Lung (tissue), 12 donors: ENCODE results near the gene PPIL6. TPM values are rescaled to one million over a fixed set of nuclear protein-coding genes. Genes with fewer than 3 reads are reported as not detected.

Source experiments
- ATAC-seq: fragments of 200-7000 bp; cut with Tn5 transposase; one replicate; pipeline ENCODE4 v1.9.1; 2020; ENCODE audit warnings: moderate number of reproducible peaks; ENCODE audit not compliant: insufficient read depth, low FRiP score
- DNase-seq, 3 donors: peaks; one replicate each; pipeline ENCODE4 v3.0.0-alpha.2; 2013 to 2017
- H3K27ac ChIP-seq, 2 donors: one replicate each; pipeline ENCODE4 v1.5.1; 2013; ENCODE audit warnings: mild to moderate bottlenecking in 2 of 2, moderate library complexity in 2 of 2, control low read depth in 1 of 2, inconsistent platforms in 1 of 2, low read depth in 1 of 2, low read length in 1 of 2
- H3K27me3 ChIP-seq, 3 donors: one replicate each; pipeline ENCODE4 v1.5.1; 2013; ENCODE audit warnings: low read length in 2 of 3; ENCODE audit not compliant: control insufficient read depth in 3 of 3, insufficient read depth in 3 of 3
- H3K36me3 ChIP-seq, 4 donors: one replicate each; pipeline ENCODE4 v1.5.1; 2013; ENCODE audit warnings: low read length in 4 of 4, mild to moderate bottlenecking in 1 of 4, moderate library complexity in 1 of 4; ENCODE audit not compliant: control insufficient read depth in 4 of 4, insufficient read depth in 4 of 4
- H3K4me1 ChIP-seq, 5 donors: one replicate each; pipeline ENCODE4 v1.5.1; 2013; ENCODE audit warnings: low read length in 5 of 5, mild to moderate bottlenecking in 2 of 5, moderate library complexity in 1 of 5; ENCODE audit not compliant: control insufficient read depth in 5 of 5, insufficient read depth in 5 of 5
- H3K4me3 ChIP-seq: one replicate; pipeline ENCODE4 v1.5.1; 2013; ENCODE audit warnings: mild to moderate bottlenecking, control low read depth, moderate library complexity
- H3K9ac ChIP-seq, 2 donors: one replicate each; pipeline ENCODE4 v1.5.1; 2013; ENCODE audit warnings: low read length in 2 of 2, control low read depth in 1 of 2; ENCODE audit not compliant: insufficient read depth in 1 of 2
- H3K9me3 ChIP-seq, 4 donors: one replicate each; pipeline ENCODE4 v1.5.1; 2013; ENCODE audit warnings: low read length in 3 of 4, mild to moderate bottlenecking in 1 of 4, moderate library complexity in 1 of 4; ENCODE audit not compliant: control insufficient read depth in 4 of 4, insufficient read depth in 3 of 4
- CTCF ChIP-seq: IDR thresholded peaks from 2 replicates; pipeline ENCODE4 v1.5.1; 2012; ENCODE audit warnings: mild to moderate bottlenecking; ENCODE audit errors: control extremely low read depth, extremely low read depth
- WGBS, 2 donors: extraction: QIAGEN DNeasy Blood & Tissue Kit; methylation state at CpG; one replicate each; pipeline ENCODE4 v1.1.7; 2013; 5-methylcytosine and 5-hydroxymethylcytosine counted together
- polyA plus RNA-seq, 2 donors: library from polyadenylated mRNA; stranded (reverse); fragments of 200-250 nt; gene quantifications; one replicate each; pipeline ENCODE4 v1.2.1, GENCODE V29; 2013
- total RNA-seq, 2 donors: library from RNA; depleted of rRNA in 1 of 2; stranded (reverse); fragments of >200 nt in 1 of 2; gene quantifications; one replicate each; pipeline ENCODE4 v1.2.1, GENCODE V29; 2014 to 2021
- donor health status: control.
- donor health status: control.
- donor health status: Bipolar disorder and iron deficiency.
- donor health status: healthy.
- donor health status: DM: yes; HTN: yes; CAD: no.

PPIL6 gene
- total and polyA plus RNA-seq, 4 donors: 6.3 to 18.1 (median 13.3) TPM

DNA sequence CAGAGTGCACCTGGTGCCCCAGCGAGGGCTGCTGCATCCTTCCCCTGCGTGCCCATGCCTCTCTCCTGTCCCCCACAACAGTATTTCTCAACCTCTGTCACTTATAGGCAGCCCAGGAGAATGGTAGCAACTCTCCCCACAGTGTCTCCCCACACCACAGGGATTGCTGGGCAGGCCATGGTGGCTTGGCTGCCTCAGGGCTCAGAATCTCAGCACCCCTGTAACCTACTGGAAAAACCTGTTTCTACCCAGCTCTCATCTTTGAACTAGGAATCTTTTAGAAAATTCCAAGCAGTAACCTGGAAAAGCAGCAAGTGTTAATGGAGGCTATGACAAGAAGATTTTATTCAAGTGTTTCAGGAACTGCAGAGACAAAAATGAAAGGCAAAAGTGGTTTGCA, 96.2 kb downstream of the PPIL6 start:
- 42 to 73% methylated on average over 2 of the region's 2 CpGs for WGBS, 2 donors
- Histone ChIP-seq H3K36me3 (no peaks in the 10 kb centered on the region), H3K9me3 (no peaks in the 10 kb centered on the region), H3K9ac (no peak overlapping the region), H3K27ac (no peak overlapping the region), H3K4me1 (peaks cover 0 to 4% (median 0%) of the 10 kb centered on the region in 5 donors), H3K4me3 (no peak overlapping the region), H3K27me3 (no peaks in the 10 kb centered on the region)
- no peak for TF ChIP-seq CTCF
- no peak for ATAC-seq
- peak; percentile 36 to 65 (median 47) for DNase-seq

DNA sequence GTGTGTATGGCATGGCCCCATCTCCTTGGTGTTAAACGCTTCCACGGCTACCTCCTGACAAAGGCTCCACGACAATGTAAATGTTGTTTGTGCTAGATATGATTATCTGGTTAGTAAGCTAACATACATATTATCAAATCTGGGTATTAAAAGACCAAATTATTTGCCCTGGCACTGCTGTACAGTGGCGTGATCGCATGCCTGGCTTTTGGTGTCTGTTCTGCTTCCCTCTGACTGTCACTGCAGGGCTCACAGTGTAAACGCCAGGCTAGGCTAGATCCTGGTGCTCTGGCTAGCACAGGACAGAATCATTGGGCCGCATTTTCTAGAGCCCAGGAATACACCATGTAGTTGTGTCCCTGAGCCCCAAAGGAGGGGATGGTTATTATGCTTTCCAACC, 96.9 kb downstream of the PPIL6 start:
- TF ChIP-seq CTCF: no peak
- 93 to 98% methylated on average over 7 of the region's 7 CpGs for WGBS, 2 donors

DNA sequence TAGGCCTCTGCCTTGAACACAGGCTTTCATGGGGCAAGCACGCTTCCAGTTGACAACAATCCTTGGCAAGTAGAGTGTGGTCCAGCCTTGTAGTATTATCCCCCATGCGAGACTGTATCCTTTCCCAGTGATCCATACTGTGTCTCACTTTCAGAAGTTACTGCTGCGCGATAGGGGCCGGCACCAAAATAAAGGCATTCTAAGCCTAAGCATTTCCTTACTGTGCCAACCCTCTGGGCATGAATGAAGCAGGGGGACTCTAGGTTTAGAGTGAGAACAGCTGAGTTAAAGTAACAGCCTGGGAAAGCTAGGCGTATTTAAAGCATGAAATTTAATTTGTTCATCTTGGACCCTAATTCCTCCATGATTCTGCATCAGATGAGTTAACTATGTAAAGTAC, 97.5 kb downstream of the PPIL6 start:
- H3K27me3 ChIP-seq: no peaks in the 10 kb centered on the region
- WGBS, 2 donors: 97 to 98% methylated on average over 6 of the region's 6 CpGs
- H3K27ac ChIP-seq: no peak overlapping the region
- ATAC-seq (no peak), DNase-seq (no peak)
- no peak overlapping the region for H3K9ac ChIP-seq
- H3K36me3 ChIP-seq: no peaks in the 10 kb centered on the region
- no peak for TF ChIP-seq CTCF
- no peak overlapping the region for H3K4me3 ChIP-seq
- no peaks in the 10 kb centered on the region for H3K9me3 ChIP-seq
- H3K4me1 ChIP-seq: peaks cover 0 to 4% (median 0%) of the 10 kb centered on the region in 5 donors

More for the DNA sequence above, 96.9 kb downstream of the PPIL6 start:
- no peaks in the 10 kb centered on the region for H3K36me3 ChIP-seq
- ATAC-seq: no peak
- H3K4me1 ChIP-seq: peaks cover 0 to 4% (median 0%) of the 10 kb centered on the region in 5 donors
- no peak overlapping the region for H3K9ac ChIP-seq
- no peak overlapping the region for H3K27ac ChIP-seq
- no peak overlapping the region for H3K4me3 ChIP-seq
- H3K9me3 ChIP-seq: no peaks in the 10 kb centered on the region
- no peaks in the 10 kb centered on the region for H3K27me3 ChIP-seq
- no peak for DNase-seq

- H3K27ac ChIP-seq: no peak overlapping the region
- no peak for TF ChIP-seq CTCF
- no peaks in the 10 kb centered on the region for H3K27me3 ChIP-seq
- 63 to 75% methylated on average over 5 of the region's 5 CpGs for WGBS, 2 donors
- no peak for DNase-seq
- no peak overlapping the region for H3K9ac ChIP-seq
- no peak overlapping the region for H3K4me3 ChIP-seq
- H3K4me1 ChIP-seq: peaks cover 0 to 4% (median 0%) of the 10 kb centered on the region in 5 donors
- no peak for ATAC-seq
- H3K9me3 ChIP-seq: no peaks in the 10 kb centered on the region
- no peaks in the 10 kb centered on the region for H3K36me3 ChIP-seq
These were observed 97.9 kb downstream of the PPIL6 start for GRCh38 chr6:109342506-109342905.
